Testis (tissue), 3 donors: ENCODE measurements around the gene MYMX. TPM values are rescaled to one million over a fixed set of nuclear protein-coding genes. Genes with fewer than 3 reads are reported as not detected.

Experiments
- DNase-seq: peaks from one replicate; pipeline ENCODE4 v3.0.0-alpha.2; 2019
- H3K27ac ChIP-seq, 2 donors: fragments of 200-600 bp; sonication (generic); one replicate each; pipeline ENCODE4 v1.5.1; 2019
- H3K27me3 ChIP-seq: fragments of 200-600 bp; sonication (generic); one replicate; pipeline ENCODE4 v1.5.1; 2019
- H3K36me3 ChIP-seq: fragments of 200-600 bp; sonication (generic); one replicate; pipeline ENCODE4 v1.5.1; 2017; ENCODE audit warnings: low read depth; ENCODE audit errors: missing control alignments
- H3K4me1 ChIP-seq: fragments of 200-600 bp; sonication (generic); one replicate; pipeline ENCODE4 v1.5.1; 2019
- H3K4me3 ChIP-seq, 2 donors: fragments of 200-600 bp; sonication (generic); one replicate each; pipeline ENCODE4 v1.5.1; 2017 to 2019
- H3K9me3 ChIP-seq: fragments of 200-600 bp; sonication (generic); one replicate; pipeline ENCODE4 v1.5.1; 2017
- CTCF ChIP-seq, 3 experiments: fragments of 450-650 bp in 2 of 3; fragments of 200-600 bp in 1 of 3; sonication (generic) in 1 of 3; IDR thresholded peaks; one replicate each; pipeline ENCODE4 v1.5.1; 2016 to 2019; ENCODE audit warnings: antibody characterized with exemption in 3 of 3, mild to moderate bottlenecking in 2 of 3, moderate library complexity in 1 of 3
- POLR2A ChIP-seq: fragments of 450-650 bp; IDR thresholded peaks from one replicate; pipeline ENCODE4 v1.6.1; 2017; ENCODE audit warnings: antibody characterized with exemption, mild to moderate bottlenecking, moderate library complexity
- WGBS, 2 donors: methylation state at CpG; one replicate each; pipeline ENCODE4 v1.1.5; 2018; 5-methylcytosine and 5-hydroxymethylcytosine counted together
- intact Hi-C: fragments of 100-400 bp; cut with DNase I; formaldehyde crosslinking; loops from one replicate; pipeline ENCODE4 v1.15.1; 2023; ENCODE audit warnings: low total_unique reads
- polyA plus RNA-seq: library from polyadenylated mRNA; stranded (reverse); fragments of 350-450 nt; fragmentation: Illumina TruSeq; extraction: RNeasy Lipid Tissue Mini Kit (QIAGEN cat#74804); gene quantifications from one replicate; pipeline ENCODE4 v1.2.3, GENCODE V29; 2014; ENCODE audit warnings: low read depth, low replicate concordance; ENCODE audit not compliant: insufficient read depth
- total RNA-seq, 2 donors: library from RNA; depleted of rRNA; stranded (reverse); fragments of >200 nt; gene quantifications; one replicate each; pipeline ENCODE4 v1.2.3, GENCODE V29; 2016

MYMX gene
- total and polyA plus RNA-seq, 3 donors from 2014 or later = 0.73 to 0.87 TPM; not detected in 1

- H3K9me3 ChIP-seq = no peaks in the 10 kb centered on the region
- intact Hi-C loops = loop anchor here (10.0 kb wide), 1 partner anchor 59 kb away; no protein-coding TSS in a partner anchor
- 55 to 59% methylated on average over 14 of the region's 14 CpGs for WGBS, 2 donors
Observed at GRCh38 chr6:44233567-44234100, 16.9 kb downstream of the MYMX start.

GRCh38 chr6:44234101-44235025 lies 17.6 kb downstream of the MYMX start:
- 21 to 27% methylated on average over 4 to 5 of the region's 5 CpGs for WGBS, 2 donors
- peaks cover 36% of the 10 kb centered on the region for H3K4me1 ChIP-seq
- H3K9me3 ChIP-seq = no peaks in the 10 kb centered on the region

More at GRCh38 chr6:44233567-44234100, 16.9 kb downstream of the MYMX start:
- no peaks in the 10 kb centered on the region for H3K36me3 ChIP-seq
- DNase-seq = no peak
- H3K27me3 ChIP-seq = no peaks in the 10 kb centered on the region
- H3K27ac ChIP-seq = peak overlapping the region; percentile 52 to 75
- H3K4me3 ChIP-seq = no peak overlapping the region
- TF ChIP-seq CTCF (IDR thresholded peaks at IDR 0.05) = no peak
- TF ChIP-seq POLR2A = no peak
- H3K4me1 ChIP-seq = peaks cover 43% of the 10 kb centered on the region

GRCh38 chr6:44235269-44235668 lies 18.5 kb downstream of the MYMX start:
- H3K27me3 ChIP-seq = no peaks in the 10 kb centered on the region
- no peak for TF ChIP-seq POLR2A
- TF ChIP-seq CTCF (IDR thresholded peaks at IDR 0.05) = no peak
- DNase-seq = no peak
- 63 to 81% methylated on average over 6 of the region's 6 CpGs for WGBS, 2 donors
- H3K27ac ChIP-seq = peak overlapping the region; percentile 52 to 75
- intact Hi-C loops = loop anchor here (10.0 kb wide), 1 partner anchor 60 kb away; no protein-coding TSS in a partner anchor
- H3K4me3 ChIP-seq = no peak overlapping the region
- H3K36me3 ChIP-seq = no peaks in the 10 kb centered on the region
- H3K9me3 ChIP-seq = no peaks in the 10 kb centered on the region
- peaks cover 30% of the 10 kb centered on the region for H3K4me1 ChIP-seq

More at GRCh38 chr6:44234101-44235025, 17.6 kb downstream of the MYMX start:
- DNase-seq = peak; percentile 85
- no peaks in the 10 kb centered on the region for H3K27me3 ChIP-seq
- H3K27ac ChIP-seq = peak overlapping the region; percentile 52 to 75
- TF ChIP-seq CTCF (IDR thresholded peaks at IDR 0.05) (peak; percentile 65 to 72 (median 68)), POLR2A (no peak)
- intact Hi-C loops = loop anchor here (10.0 kb wide), 1 partner anchor 60 kb away; no protein-coding TSS in a partner anchor
- H3K4me3 ChIP-seq = no peak overlapping the region
- no peaks in the 10 kb centered on the region for H3K36me3 ChIP-seq

- H3K4me3 ChIP-seq = no peak overlapping the region
- peak overlapping the region in 1 of 2 donors; percentile 23 for H3K27ac ChIP-seq
- H3K36me3 ChIP-seq = no peaks in the 10 kb centered on the region
- intact Hi-C loops = loop anchor here (10.0 kb wide), 1 partner anchor 61 kb away; no protein-coding TSS in a partner anchor
- WGBS, 2 donors = 92 to 93% methylated on average over 6 of the region's 6 CpGs
- no peaks in the 10 kb centered on the region for H3K9me3 ChIP-seq
- TF ChIP-seq POLR2A (no peak), CTCF (IDR thresholded peaks at IDR 0.05) (no peak)
- no peaks in the 10 kb centered on the region for H3K27me3 ChIP-seq
- H3K4me1 ChIP-seq = peaks cover 30% of the 10 kb centered on the region
- DNase-seq = no peak
Observed at GRCh38 chr6:44235891-44236516, 19.3 kb downstream of the MYMX start.
